ENCODE measurements around the gene CACNA2D3.

GRCh38 chr3:54954521-54954920 lies 832.2 kb downstream of the CACNA2D3 start:
- TF ChIP-seq CTCF (conservative IDR thresholded peaks at IDR 0.05 in 1 of 2, IDR thresholded peaks at IDR 0.05 in 1 of 2; ENCODE audit: extremely low read depth in 1 of 2, insufficient read depth in 1 of 2, low read depth in 1 of 2, low read length in 2 of 2) = no peak
- no peak for TF ChIP-seq EZH2 (IDR thresholded peaks at IDR 0.05; ENCODE audit: borderline replicate concordance, low read length)
